Measurements from ENCODE around the gene RALGAPA1.

GRCh38 chr14:35643513-35643912 lies 165.6 kb downstream of the RALGAPA1 start:
- TF ChIP-seq CTCF (conservative IDR thresholded peaks at IDR 0.05 in 1 of 2, IDR thresholded peaks at IDR 0.05 in 1 of 2; ENCODE audit: low read depth in 1 of 2, low read length in 2 of 2) = no peak
- no peak for TF ChIP-seq EZH2 (IDR thresholded peaks at IDR 0.05; ENCODE audit: low read length, missing control alignments)

Measured in fibroblast of lung (primary cell).